Vein endothelial cell (primary cell): ENCODE measurements around the gene GLT8D1. TPM values are rescaled to one million over a fixed set of nuclear protein-coding genes. Genes with fewer than 3 reads are reported as not detected.

Experiments
- small RNA-seq: library from RNA; depleted of rRNA; stranded (forward); fragments of <200 nt; gene quantifications from one replicate; pipeline ENCODE3, GENCODE V24; 2012
- total RNA-seq: library from RNA; depleted of rRNA; stranded (reverse); fragments of >200 nt; gene quantifications from 2 replicates; pipeline ENCODE4 v1.2.3, GENCODE V29; 2012

Gene GLT8D1
- 51.3 and 76.1 TPM in 2 replicates for total RNA-seq

GRCh38 chr3:52705688-52706686 lies at the start of gene GLT8D1, which contains the start of gene SPCS1:
Gene GLT8D1 (minus strand): TSS chr3:52705791. CDS start chr3:52700460, 5,331 bp downstream.
Gene SPCS1 (plus strand): TSS chr3:52706106. CDS start chr3:52706247, 141 bp downstream.

GRCh38 chr3:52685709-52686691 lies 19.6 kb downstream of the GLT8D1 start, which contains the start of the genes GNL3 and PBRM1:
Gene GNL3 (plus strand): TSS chr3:52686032. CDS start chr3:52686093, 61 bp downstream.
Gene PBRM1 (minus strand): TSS chr3:52685913.

Small RNA genes within 50 kb of the gene (small RNA-seq; reads per million reads assigned to genes)
- gene AC006254.2, result not detected
- 12,740 reads per million, percentile 100 among the genes with 10 or more reads in this experiment for gene RF00569
- gene RF01183, result not detected
- 0.08 reads per million for gene SNORD19
- gene SNORD19B, result not detected
- 638 reads per million, percentile 99 among the genes with 10 or more reads in this experiment for gene SNORD69

Other genes with a start within 250 kb of the GLT8D1 start
- 267 and 435 TPM in 2 replicates for gene STAB1, start 210.5 kb downstream of the GLT8D1 start, total RNA-seq
- gene NT5DC2, start 171.9 kb downstream of the GLT8D1 start, total RNA-seq, result 67.3 and 112 TPM in 2 replicates
- 3.7 and 4.6 TPM in 2 replicates for gene UQCC5, start 169.2 kb downstream of the GLT8D1 start, total RNA-seq
- gene PBRM1, start 19.9 kb downstream of the GLT8D1 start, total RNA-seq, result 83.0 and 94.1 TPM in 2 replicates
- 165 and 174 TPM in 2 replicates for gene GNL3, start 19.8 kb downstream of the GLT8D1 start, total RNA-seq
- gene SPCS1, start 315 bp upstream of the GLT8D1 start, total RNA-seq, result 51.9 and 57.1 TPM in 2 replicates
- 16.0 and 20.4 TPM in 2 replicates for gene NEK4, start 65.1 kb upstream of the GLT8D1 start, total RNA-seq
- gene ITIH1, start 71.8 kb upstream of the GLT8D1 start, total RNA-seq, result not detected in 2 replicates
- not detected in 2 replicates for gene ITIH3, start 89.0 kb upstream of the GLT8D1 start, total RNA-seq
- 0.65 and 0.96 TPM in 2 replicates for gene ITIH4, start 124.9 kb upstream of the GLT8D1 start, total RNA-seq
- 0.29 TPM in 1 of 2 replicates, not detected in the other for gene MUSTN1, start 129.2 kb upstream of the GLT8D1 start, total RNA-seq
- 15.6 and 22.2 TPM in 2 replicates for gene STIMATE, start 191.8 kb upstream of the GLT8D1 start, total RNA-seq